Measurements from ENCODE around the gene SREBF2.

SREBF2 gene

GRCh38 chr22:41832553-41833368, at the start of gene SREBF2:
SREBF2 (plus strand) TSS chr22:41833105; CDS start chr22:41833271, 166 bp downstream.
- H3K27me3 ChIP-seq (ENCODE audit: insufficient read depth, low read length), result no peaks in the 10 kb centered on the region
- H3K4me1 ChIP-seq (ENCODE audit: insufficient read depth, low read length), result peaks cover 11% of the 10 kb centered on the region
- H3K4me3 ChIP-seq (ENCODE audit: low read length), result peak within 1 kb of the TSS; percentile 98
- H2AFZ ChIP-seq (ENCODE audit: low read depth, low read length), result no peak within 1 kb of the TSS
- peaks cover 22% of the 10 kb centered on the region for H3K36me3 ChIP-seq (ENCODE audit: insufficient read depth, low read length)
- H3K9me3 ChIP-seq (ENCODE audit: low read length), result no peaks in the 10 kb centered on the region

DNA sequence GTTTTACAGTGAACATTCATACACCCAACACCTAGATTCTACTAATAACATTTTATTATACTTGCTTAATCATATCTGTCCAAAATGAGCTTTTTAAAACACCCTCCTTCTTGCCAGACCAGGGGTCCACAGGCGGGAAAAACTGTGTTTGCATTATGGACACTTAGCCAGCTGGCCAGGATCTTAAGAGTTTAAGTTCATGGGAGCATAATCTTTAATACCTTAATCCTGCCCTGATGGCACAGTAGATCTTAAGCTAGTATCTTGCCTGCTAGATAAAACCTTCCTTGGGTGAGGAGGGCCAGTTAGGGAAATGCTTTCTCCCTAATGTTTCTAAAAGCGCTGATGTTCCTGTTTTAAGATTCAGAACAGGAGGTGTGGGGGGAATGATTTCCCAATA, 45.6 kb upstream of the SREBF2 start:
- H3K4me3 ChIP-seq (ENCODE audit: low read length), result no peak overlapping the region
- H3K36me3 ChIP-seq (ENCODE audit: insufficient read depth, low read length), result no peaks in the 10 kb centered on the region
- peaks cover 5% of the 10 kb centered on the region for H3K27me3 ChIP-seq (ENCODE audit: insufficient read depth, low read length)
- H2AFZ ChIP-seq (ENCODE audit: low read depth, low read length), result no peak overlapping the region
- H3K9me3 ChIP-seq (ENCODE audit: low read length), result no peaks in the 10 kb centered on the region
- H3K4me1 ChIP-seq (ENCODE audit: insufficient read depth, low read length), result no peaks in the 10 kb centered on the region

GRCh38 chr22:41793871-41794270, 39.0 kb upstream of the SREBF2 start:
- H3K4me1 ChIP-seq (ENCODE audit: insufficient read depth, low read length), result no peaks in the 10 kb centered on the region
- H3K9me3 ChIP-seq (ENCODE audit: low read length), result no peaks in the 10 kb centered on the region
- H2AFZ ChIP-seq (ENCODE audit: low read depth, low read length), result no peak overlapping the region
- no peak overlapping the region for H3K4me3 ChIP-seq (ENCODE audit: low read length)
- H3K36me3 ChIP-seq (ENCODE audit: insufficient read depth, low read length), result no peaks in the 10 kb centered on the region
- H3K27me3 ChIP-seq (ENCODE audit: insufficient read depth, low read length), result no peaks in the 10 kb centered on the region

DNA sequence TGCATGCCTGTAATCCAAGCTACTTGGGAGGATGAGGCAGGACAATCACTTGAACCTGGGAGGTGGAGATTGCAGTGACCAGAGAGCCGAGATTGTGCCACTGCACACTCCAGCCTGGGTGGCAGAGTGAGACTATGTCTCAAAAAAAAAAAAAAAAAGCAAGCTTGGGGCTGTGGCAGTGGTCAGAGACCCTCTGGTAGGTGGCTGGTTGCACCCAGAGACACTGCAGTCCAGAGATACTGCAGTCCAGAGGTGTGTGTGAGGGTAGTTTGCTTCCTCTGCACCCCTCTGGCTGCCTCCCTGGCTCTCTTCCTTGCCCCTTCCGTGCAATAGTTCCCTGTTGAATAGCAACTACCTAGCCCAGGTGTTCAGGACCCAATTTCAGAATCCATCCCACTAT, 34.2 kb upstream of the SREBF2 start:
- no peaks in the 10 kb centered on the region for H3K36me3 ChIP-seq (ENCODE audit: insufficient read depth, low read length)
- peaks cover 21% of the 10 kb centered on the region for H3K4me1 ChIP-seq (ENCODE audit: insufficient read depth, low read length)
- H3K9me3 ChIP-seq (ENCODE audit: low read length), result no peaks in the 10 kb centered on the region
- no peak overlapping the region for H2AFZ ChIP-seq (ENCODE audit: low read depth, low read length)
- no peak overlapping the region for H3K4me3 ChIP-seq (ENCODE audit: low read length)
- no peaks in the 10 kb centered on the region for H3K27me3 ChIP-seq (ENCODE audit: insufficient read depth, low read length)

- Histone ChIP-seq H2AFZ (ENCODE audit: low read depth, low read length) (peak overlapping the region; percentile 56), H3K36me3 (ENCODE audit: insufficient read depth, low read length) (no peaks in the 10 kb centered on the region), H3K4me3 (ENCODE audit: low read length) (peak overlapping the region; percentile 76), H3K9me3 (ENCODE audit: low read length) (no peaks in the 10 kb centered on the region), H3K4me1 (ENCODE audit: insufficient read depth, low read length) (peaks cover 21% of the 10 kb centered on the region), H3K27me3 (ENCODE audit: insufficient read depth, low read length) (no peaks in the 10 kb centered on the region)
Observed at GRCh38 chr22:41799486-41800347, 33.2 kb upstream of the SREBF2 start.

DNA sequence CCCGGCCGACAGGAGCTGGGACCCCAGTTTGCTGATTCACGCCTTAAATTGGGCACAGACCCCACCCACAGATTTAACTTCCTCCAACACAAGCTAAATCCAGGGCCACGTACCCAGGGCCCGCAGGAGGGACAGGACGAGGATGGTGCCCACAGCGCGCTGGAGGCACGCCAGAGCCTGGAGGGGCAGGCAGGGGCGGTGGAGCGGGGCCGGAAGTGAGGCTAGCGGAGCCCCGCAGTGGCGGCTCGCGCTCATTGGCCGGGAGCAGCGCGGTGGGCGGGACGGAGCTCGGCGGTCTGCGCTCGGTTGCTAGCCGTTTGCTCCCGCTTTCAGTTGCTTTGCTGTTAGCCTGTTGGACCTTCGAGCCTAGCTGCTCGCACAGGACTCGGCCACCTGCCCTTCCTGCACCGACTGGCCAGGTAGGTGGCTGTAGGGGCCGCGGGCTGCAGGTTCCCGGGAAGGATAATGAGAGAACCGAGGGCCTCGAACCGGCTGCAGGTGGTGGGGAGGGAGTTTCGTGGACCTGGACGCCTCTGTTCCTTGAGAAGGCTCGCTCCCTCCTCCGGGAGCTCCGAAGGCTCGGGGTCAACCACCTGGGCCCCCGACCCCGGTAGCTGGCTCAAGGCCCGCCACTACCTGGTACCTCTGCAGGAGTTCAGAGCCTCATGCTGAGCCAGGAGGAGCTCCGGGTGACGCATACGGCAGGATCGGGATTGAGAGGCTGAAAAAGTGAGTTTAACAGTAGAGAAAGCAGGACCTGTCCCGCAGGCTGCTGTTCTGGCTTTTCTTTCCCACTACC, 32.4 kb upstream of the SREBF2 start, which contains the start of gene CCDC134:
Gene CCDC134 (plus strand): TSS at position 332 of the 799 bp plus-strand sequence. CDS start 8,212 bp downstream, outside the sequence.
- Histone ChIP-seq H3K27me3 (ENCODE audit: insufficient read depth, low read length) (no peaks in the 10 kb centered on the region), H2AFZ (ENCODE audit: low read depth, low read length) (peak within 1 kb of the TSS; percentile 56), H3K4me3 (ENCODE audit: low read length) (peak within 1 kb of the TSS; percentile 76), H3K4me1 (ENCODE audit: insufficient read depth, low read length) (peaks cover 21% of the 10 kb centered on the region), H3K36me3 (ENCODE audit: insufficient read depth, low read length) (no peaks in the 10 kb centered on the region), H3K9me3 (ENCODE audit: low read length) (no peaks in the 10 kb centered on the region)

DNA sequence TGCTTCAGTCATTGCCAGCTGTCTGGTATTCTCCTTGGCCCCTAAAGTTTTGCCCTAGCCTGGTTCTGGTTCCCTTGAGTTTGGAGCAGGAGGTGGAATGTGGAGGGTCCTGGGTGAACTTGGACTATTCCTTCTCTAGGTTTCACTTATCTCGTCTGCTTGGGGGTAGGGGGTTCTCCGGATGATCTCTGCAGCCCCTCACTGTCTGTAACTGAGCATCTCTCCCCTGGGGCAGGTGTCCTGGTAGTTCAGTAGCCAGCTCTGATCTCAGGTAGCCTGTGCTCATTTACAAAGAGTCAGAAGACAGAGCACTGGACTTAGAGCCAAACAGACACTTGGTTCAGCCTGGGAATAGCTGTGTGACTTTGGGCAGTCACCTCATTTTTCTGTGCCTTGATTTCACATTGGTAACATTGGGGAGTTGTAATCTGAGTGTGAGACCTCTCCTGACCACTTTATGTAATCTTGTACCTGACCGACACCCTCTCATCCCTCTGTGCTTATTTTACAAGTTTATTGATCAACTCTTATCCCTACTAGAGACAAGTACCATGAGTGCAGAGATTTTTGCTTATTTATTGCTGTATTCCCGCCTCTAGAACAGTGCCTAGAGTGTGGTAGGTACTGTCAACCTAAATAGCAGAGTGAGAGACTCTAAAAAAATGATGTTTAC, 31.6 kb upstream of the SREBF2 start:
- Histone ChIP-seq H2AFZ (ENCODE audit: low read depth, low read length) (peak overlapping the region; percentile 56), H3K4me1 (ENCODE audit: insufficient read depth, low read length) (peaks cover 21% of the 10 kb centered on the region), H3K27me3 (ENCODE audit: insufficient read depth, low read length) (no peaks in the 10 kb centered on the region), H3K9me3 (ENCODE audit: low read length) (no peaks in the 10 kb centered on the region), H3K36me3 (ENCODE audit: insufficient read depth, low read length) (no peaks in the 10 kb centered on the region), H3K4me3 (ENCODE audit: low read length) (peak overlapping the region; percentile 76)

GRCh38 chr22:41801886-41802285, 31.0 kb upstream of the SREBF2 start:
- H3K27me3 ChIP-seq (ENCODE audit: insufficient read depth, low read length), result no peaks in the 10 kb centered on the region
- H3K36me3 ChIP-seq (ENCODE audit: insufficient read depth, low read length), result no peaks in the 10 kb centered on the region
- H3K4me1 ChIP-seq (ENCODE audit: insufficient read depth, low read length), result peaks cover 21% of the 10 kb centered on the region
- peak overlapping the region; percentile 76 for H3K4me3 ChIP-seq (ENCODE audit: low read length)
- H2AFZ ChIP-seq (ENCODE audit: low read depth, low read length), result no peak overlapping the region
- no peaks in the 10 kb centered on the region for H3K9me3 ChIP-seq (ENCODE audit: low read length)

DNA sequence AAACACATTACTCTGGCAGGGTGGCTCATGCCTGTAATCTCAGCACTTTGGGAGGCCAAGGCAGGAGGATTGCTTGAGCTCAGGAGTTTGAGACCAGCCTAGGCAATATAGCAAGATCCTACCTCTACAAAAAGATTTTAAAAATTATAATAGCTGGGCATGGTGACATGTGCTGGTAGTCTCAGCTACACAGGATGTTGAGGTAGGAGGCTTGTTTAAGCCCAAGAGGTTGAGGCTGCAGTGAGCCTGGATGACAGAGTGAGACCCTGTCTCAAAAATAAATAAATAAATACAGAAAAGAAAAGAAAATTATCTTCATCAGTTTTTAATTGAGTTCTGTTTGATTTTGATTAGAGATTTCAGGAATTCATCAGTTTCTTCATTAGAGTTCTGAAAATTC, 27.3 kb upstream of the SREBF2 start:
- peaks cover 11% of the 10 kb centered on the region for H3K36me3 ChIP-seq (ENCODE audit: insufficient read depth, low read length)
- H2AFZ ChIP-seq (ENCODE audit: low read depth, low read length), result no peak overlapping the region
- H3K4me3 ChIP-seq (ENCODE audit: low read length), result no peak overlapping the region
- no peaks in the 10 kb centered on the region for H3K9me3 ChIP-seq (ENCODE audit: low read length)
- no peaks in the 10 kb centered on the region for H3K27me3 ChIP-seq (ENCODE audit: insufficient read depth, low read length)
- peaks cover 12% of the 10 kb centered on the region for H3K4me1 ChIP-seq (ENCODE audit: insufficient read depth, low read length)

- H2AFZ ChIP-seq (ENCODE audit: low read depth, low read length), result no peak overlapping the region
Observed at GRCh38 chr22:41808400-41808799, 24.5 kb upstream of the SREBF2 start.

GRCh38 chr22:41810022-41810421, 22.9 kb upstream of the SREBF2 start:
- Histone ChIP-seq H3K9me3 (ENCODE audit: low read length) (no peaks in the 10 kb centered on the region), H3K4me3 (ENCODE audit: low read length) (no peak overlapping the region), H3K27me3 (ENCODE audit: insufficient read depth, low read length) (no peaks in the 10 kb centered on the region), H3K4me1 (ENCODE audit: insufficient read depth, low read length) (no peaks in the 10 kb centered on the region), H3K36me3 (ENCODE audit: insufficient read depth, low read length) (peaks cover 26% of the 10 kb centered on the region), H2AFZ (ENCODE audit: low read depth, low read length) (no peak overlapping the region)

More at GRCh38 chr22:41808400-41808799, 24.5 kb upstream of the SREBF2 start:
- no peaks in the 10 kb centered on the region for H3K27me3 ChIP-seq (ENCODE audit: insufficient read depth, low read length)
- peaks cover 20% of the 10 kb centered on the region for H3K36me3 ChIP-seq (ENCODE audit: insufficient read depth, low read length)
- H3K4me3 ChIP-seq (ENCODE audit: low read length), result no peak overlapping the region
- H3K4me1 ChIP-seq (ENCODE audit: insufficient read depth, low read length), result no peaks in the 10 kb centered on the region
- no peaks in the 10 kb centered on the region for H3K9me3 ChIP-seq (ENCODE audit: low read length)

- Histone ChIP-seq H3K36me3 (ENCODE audit: insufficient read depth, low read length) (peaks cover 31% of the 10 kb centered on the region), H2AFZ (ENCODE audit: low read depth, low read length) (no peak overlapping the region), H3K4me3 (ENCODE audit: low read length) (no peak overlapping the region), H3K27me3 (ENCODE audit: insufficient read depth, low read length) (no peaks in the 10 kb centered on the region), H3K9me3 (ENCODE audit: low read length) (no peaks in the 10 kb centered on the region), H3K4me1 (ENCODE audit: insufficient read depth, low read length) (no peaks in the 10 kb centered on the region)
Observed at GRCh38 chr22:41812805-41813545, 19.9 kb upstream of the SREBF2 start.
